Body of pancreas (tissue), 4 donors: ENCODE results near the gene WASL.

ENCODE experiments used
- POLR2A ChIP-seq, 3 donors: fragments of 450-650 bp; IDR thresholded peaks; one replicate each; pipeline ENCODE4 v1.6.1; 2016; ENCODE audit warnings: antibody characterized with exemption in 3 of 3, mild to moderate bottlenecking in 2 of 3
- TF ChIP-seq, protein P1 (sequence below), 7 experiments: fragments of 450-650 bp in 4 of 7; fragments of 200-600 bp in 3 of 7; sonication (generic) in 3 of 7; IDR thresholded peaks; one replicate each; pipeline ENCODE4 v1.5.1; 2016 to 2019; ENCODE audit warnings: antibody characterized with exemption in 7 of 7

GRCh38 chr7:123681561-123681960 lies 67.2 kb downstream of the WASL start:
- TF ChIP-seq, protein P1, sequence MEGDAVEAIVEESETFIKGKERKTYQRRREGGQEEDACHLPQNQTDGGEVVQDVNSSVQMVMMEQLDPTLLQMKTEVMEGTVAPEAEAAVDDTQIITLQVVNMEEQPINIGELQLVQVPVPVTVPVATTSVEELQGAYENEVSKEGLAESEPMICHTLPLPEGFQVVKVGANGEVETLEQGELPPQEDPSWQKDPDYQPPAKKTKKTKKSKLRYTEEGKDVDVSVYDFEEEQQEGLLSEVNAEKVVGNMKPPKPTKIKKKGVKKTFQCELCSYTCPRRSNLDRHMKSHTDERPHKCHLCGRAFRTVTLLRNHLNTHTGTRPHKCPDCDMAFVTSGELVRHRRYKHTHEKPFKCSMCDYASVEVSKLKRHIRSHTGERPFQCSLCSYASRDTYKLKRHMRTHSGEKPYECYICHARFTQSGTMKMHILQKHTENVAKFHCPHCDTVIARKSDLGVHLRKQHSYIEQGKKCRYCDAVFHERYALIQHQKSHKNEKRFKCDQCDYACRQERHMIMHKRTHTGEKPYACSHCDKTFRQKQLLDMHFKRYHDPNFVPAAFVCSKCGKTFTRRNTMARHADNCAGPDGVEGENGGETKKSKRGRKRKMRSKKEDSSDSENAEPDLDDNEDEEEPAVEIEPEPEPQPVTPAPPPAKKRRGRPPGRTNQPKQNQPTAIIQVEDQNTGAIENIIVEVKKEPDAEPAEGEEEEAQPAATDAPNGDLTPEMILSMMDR (IDR thresholded peaks at IDR 0.05): no peak
- TF ChIP-seq POLR2A (IDR thresholded peaks at IDR 0.05): no peak
